Measurements from ENCODE around the gene COX6A2. TPM values are rescaled to one million over a fixed set of nuclear protein-coding genes. Genes with fewer than 3 reads are reported as not detected.
A peak's percentile ranks its signal among the peaks of the same experiment; 100 is the strongest.

COX6A2 gene
- total and polyA plus RNA-seq, 4 donors, result 0.84 to 36.7 (median 8.0) TPM; not detected in 1

DNA sequence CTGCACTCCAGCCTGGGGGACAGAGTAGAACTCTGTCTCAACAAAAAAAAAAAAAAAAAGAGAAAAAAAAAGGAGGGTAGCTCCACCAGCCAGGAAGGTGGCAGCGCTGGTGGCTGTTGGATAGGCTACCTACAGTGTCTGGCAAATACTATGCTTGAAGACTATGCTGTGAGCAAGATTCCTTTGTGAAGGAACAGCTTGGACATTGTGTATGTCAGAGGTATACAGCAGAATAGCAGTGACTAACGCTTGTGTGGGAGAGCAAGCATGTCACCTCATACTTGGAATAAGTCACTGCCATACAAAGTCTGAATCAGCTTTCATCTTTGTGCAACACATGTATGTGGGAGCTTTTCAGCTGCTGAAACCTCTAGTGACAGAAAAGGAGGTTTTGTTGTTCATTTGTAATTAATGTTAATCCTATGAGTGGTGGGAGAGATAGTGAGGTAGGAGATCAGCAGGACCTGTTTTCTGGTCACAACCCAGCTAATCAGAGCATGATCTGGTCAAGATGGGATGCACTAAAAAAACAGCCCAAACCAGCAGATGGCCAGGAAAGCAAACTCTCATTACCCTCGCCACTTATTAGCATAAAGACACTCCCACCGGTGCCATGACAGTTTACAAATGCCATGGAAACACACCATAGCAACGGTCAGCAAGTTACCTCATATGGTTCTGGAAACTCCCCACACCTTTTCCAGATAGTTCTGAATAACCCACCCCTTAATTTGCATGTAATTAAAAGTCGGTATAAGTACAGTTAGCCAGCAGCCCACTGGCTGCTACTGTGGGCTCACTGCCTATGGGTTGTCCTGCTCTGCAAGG is 41.8 kb downstream of the COX6A2 start:
- Histone ChIP-seq H3K36me3 (ENCODE audit: control insufficient read depth in 4 of 4, insufficient read depth in 3 of 4, low read depth in 1 of 4, low read length in 3 of 4) (no peaks in the 10 kb centered on the region), H3K27ac (ENCODE audit: low read depth in 1 of 2, low read length in 2 of 2) (peak overlapping the region in 1 of 2 donors; percentile 54), H3K9ac (ENCODE audit: low read depth in 1 of 2, low read length in 2 of 2) (no peak overlapping the region), H3K9me3 (ENCODE audit: control insufficient read depth in 4 of 4, low read length in 3 of 4) (peaks cover 0 to 3% (median 0%) of the 10 kb centered on the region in 4 donors), H3K4me3 (ENCODE audit: low read depth in 1 of 3, low read length in 3 of 3) (no peak overlapping the region), H3K4me1 (ENCODE audit: control insufficient read depth in 4 of 4, insufficient read depth in 4 of 4, low read length in 3 of 4) (peaks cover 0 to 11% (median 0%) of the 10 kb centered on the region in 4 donors), H3K27me3 (ENCODE audit: control insufficient read depth in 4 of 4, insufficient read depth in 4 of 4, low read length in 3 of 4) (no peaks in the 10 kb centered on the region)
- no peak for TF ChIP-seq REST (IDR thresholded peaks at IDR 0.05)
- TF ChIP-seq NR2F2 (IDR thresholded peaks at IDR 0.05), result no peak
- TF ChIP-seq FOXA1 (IDR thresholded peaks at IDR 0.05), result no peak
- no peak for TF ChIP-seq GABPA (IDR thresholded peaks at IDR 0.05 in 1 of 2, conservative IDR thresholded peaks at IDR 0.05 in 1 of 2)
- TF ChIP-seq SP1 (IDR thresholded peaks at IDR 0.05), result no peak
- no peak for TF ChIP-seq JUND (IDR thresholded peaks at IDR 0.05)
- no peak for TF ChIP-seq YY1 (IDR thresholded peaks at IDR 0.05)
- no peak for TF ChIP-seq TAF1 (conservative IDR thresholded peaks at IDR 0.05)
- TF ChIP-seq, protein P1, sequence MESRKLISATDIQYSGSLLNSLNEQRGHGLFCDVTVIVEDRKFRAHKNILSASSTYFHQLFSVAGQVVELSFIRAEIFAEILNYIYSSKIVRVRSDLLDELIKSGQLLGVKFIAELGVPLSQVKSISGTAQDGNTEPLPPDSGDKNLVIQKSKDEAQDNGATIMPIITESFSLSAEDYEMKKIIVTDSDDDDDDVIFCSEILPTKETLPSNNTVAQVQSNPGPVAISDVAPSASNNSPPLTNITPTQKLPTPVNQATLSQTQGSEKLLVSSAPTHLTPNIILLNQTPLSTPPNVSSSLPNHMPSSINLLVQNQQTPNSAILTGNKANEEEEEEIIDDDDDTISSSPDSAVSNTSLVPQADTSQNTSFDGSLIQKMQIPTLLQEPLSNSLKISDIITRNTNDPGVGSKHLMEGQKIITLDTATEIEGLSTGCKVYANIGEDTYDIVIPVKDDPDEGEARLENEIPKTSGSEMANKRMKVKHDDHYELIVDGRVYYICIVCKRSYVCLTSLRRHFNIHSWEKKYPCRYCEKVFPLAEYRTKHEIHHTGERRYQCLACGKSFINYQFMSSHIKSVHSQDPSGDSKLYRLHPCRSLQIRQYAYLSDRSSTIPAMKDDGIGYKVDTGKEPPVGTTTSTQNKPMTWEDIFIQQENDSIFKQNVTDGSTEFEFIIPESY (IDR thresholded peaks at IDR 0.05), result no peak
- TF ChIP-seq EGR1 (IDR thresholded peaks at IDR 0.05; ENCODE audit: low read depth in 2 of 2), result no peak
- TF ChIP-seq RXRA (IDR thresholded peaks at IDR 0.05), result no peak
- TF ChIP-seq HNF4A (conservative IDR thresholded peaks at IDR 0.05), result no peak
- TF ChIP-seq FOXA2 (IDR thresholded peaks at IDR 0.05), result no peak
- no peak for DNase-seq (ENCODE audit: low spot score)
- 40% methylated on average over 6 of the region's 6 CpGs for WGBS

- no peak overlapping the region for H3K9ac ChIP-seq (ENCODE audit: low read depth in 1 of 2, low read length in 2 of 2)
- no peaks in the 10 kb centered on the region for H3K27me3 ChIP-seq (ENCODE audit: control insufficient read depth in 4 of 4, insufficient read depth in 4 of 4, low read length in 3 of 4)
- TF ChIP-seq, protein P1 (IDR thresholded peaks at IDR 0.05), result no peak
- TF ChIP-seq HNF4A (conservative IDR thresholded peaks at IDR 0.05) (peak in 1 of 2 donors; percentile 70), JUND (IDR thresholded peaks at IDR 0.05) (peak in 1 of 2 donors; percentile 60), YY1 (IDR thresholded peaks at IDR 0.05) (peak; percentile 23), EGR1 (IDR thresholded peaks at IDR 0.05; ENCODE audit: low read depth in 2 of 2) (peak; percentile 47 to 96), RXRA (IDR thresholded peaks at IDR 0.05) (peak in 1 of 2 donors; percentile 70), SP1 (IDR thresholded peaks at IDR 0.05) (no peak)
- TF ChIP-seq, protein P2, sequence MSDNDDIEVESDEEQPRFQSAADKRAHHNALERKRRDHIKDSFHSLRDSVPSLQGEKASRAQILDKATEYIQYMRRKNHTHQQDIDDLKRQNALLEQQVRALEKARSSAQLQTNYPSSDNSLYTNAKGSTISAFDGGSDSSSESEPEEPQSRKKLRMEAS (IDR thresholded peaks at IDR 0.05), result peak; percentile 34
- H3K4me3 ChIP-seq (ENCODE audit: low read depth in 1 of 3, low read length in 3 of 3), result no peak overlapping the region
- no peaks in the 10 kb centered on the region for H3K36me3 ChIP-seq (ENCODE audit: control insufficient read depth in 4 of 4, insufficient read depth in 3 of 4, low read depth in 1 of 4, low read length in 3 of 4)
- peaks cover 0 to 3% (median 0%) of the 10 kb centered on the region in 4 donors for H3K9me3 ChIP-seq (ENCODE audit: control insufficient read depth in 4 of 4, low read length in 3 of 4)
- DNase-seq (ENCODE audit: low spot score), result no peak
- H3K4me1 ChIP-seq (ENCODE audit: control insufficient read depth in 4 of 4, insufficient read depth in 4 of 4, low read length in 3 of 4), result peaks cover 0 to 11% (median 0%) of the 10 kb centered on the region in 4 donors
- peak overlapping the region in 1 of 2 donors; percentile 54 for H3K27ac ChIP-seq (ENCODE audit: low read depth in 1 of 2, low read length in 2 of 2)
- WGBS, result 32% methylated on average over 4 of the region's 4 CpGs
Measured at GRCh38 chr16:31385680-31386079, 42.5 kb downstream of the COX6A2 start.

Data from liver (tissue), 9 donors.